Stimulated activated effector memory CD8-positive, alpha-beta T cell treated with anti-CD3 and anti-CD28 coated beads, Interleukin-12 subunit alpha, Interleukin-12 subunit beta, amount 100 ng/mL, for 72 hours (primary cell): ENCODE measurements around the gene OR1F1.
A peak's percentile ranks its signal among the peaks of the same experiment; 100 is the strongest.
"Not testable (repeated sequence)": the region's sequence is repeated elsewhere in the genome, so short reads cannot be mapped to it uniquely, and the experiment has no call there.

Experiments used
- ATAC-seq: fragments of 150-1000 bp; cut with Tn5 transposase; 2 replicates; pipeline ENCODE4 v1.10.0; 2021
- DNase-seq, 2 donors: peaks; one replicate each; pipeline ENCODE4 v3.0.0; 2021 to 2022; ENCODE audit warnings: low spot score in 2 of 2
- H3K27ac Mint-ChIP-seq: one replicate; pipeline ENCODE4 v1.8.0; 2022; ENCODE audit warnings: mild to moderate bottlenecking, mixed read lengths
- H3K36me3 Mint-ChIP-seq: one replicate; pipeline ENCODE4 v1.8.0; 2022; ENCODE audit warnings: mild to moderate bottlenecking, mixed read lengths
- H3K4me1 Mint-ChIP-seq: one replicate; pipeline ENCODE4 v1.8.0; 2022; ENCODE audit warnings: mixed read lengths
- H3K4me3 Mint-ChIP-seq: one replicate; pipeline ENCODE4 v1.8.0; 2022; ENCODE audit warnings: mild to moderate bottlenecking, mixed read lengths
- H3K9me3 Mint-ChIP-seq: one replicate; pipeline ENCODE4 v1.8.0; 2022; ENCODE audit warnings: mixed read lengths

OR1F1 gene

GRCh38 chr16:3187798-3188674 is at the start of gene OR1F1:
Gene OR1F1, plus strand, starts transcription at chr16:3188204.
- DNase-seq (peak in 1 of 2 donors; percentile 83), ATAC-seq (peak; percentile 81)
- H3K27ac Mint-ChIP-seq, result peak within 1 kb of the TSS; percentile 94
- no peaks in the 10 kb centered on the region for H3K9me3 Mint-ChIP-seq
- peak within 1 kb of the TSS; percentile 78 for H3K4me3 Mint-ChIP-seq
- peaks cover 55% of the 10 kb centered on the region for H3K36me3 Mint-ChIP-seq
- H3K4me1 Mint-ChIP-seq, result peaks cover 63% of the 10 kb centered on the region

GRCh38 chr16:3138342-3138741 is 49.7 kb upstream of the OR1F1 start:
- Mint-ChIP-seq H3K36me3 (peaks cover 39% of the 10 kb centered on the region), H3K4me1 (peaks cover 24% of the 10 kb centered on the region), H3K4me3 (no peak overlapping the region), H3K27ac (no peak overlapping the region), H3K9me3 (no peaks in the 10 kb centered on the region)
- ATAC-seq (no peak), DNase-seq (no peak)

GRCh38 chr16:3138823-3139426 is 49.1 kb upstream of the OR1F1 start:
- Mint-ChIP-seq H3K4me3 (no peak overlapping the region), H3K9me3 (no peaks in the 10 kb centered on the region), H3K27ac (no peak overlapping the region), H3K36me3 (peaks cover 39% of the 10 kb centered on the region), H3K4me1 (peaks cover 24% of the 10 kb centered on the region)
- no peak for ATAC-seq
- no peak for DNase-seq

DNA sequence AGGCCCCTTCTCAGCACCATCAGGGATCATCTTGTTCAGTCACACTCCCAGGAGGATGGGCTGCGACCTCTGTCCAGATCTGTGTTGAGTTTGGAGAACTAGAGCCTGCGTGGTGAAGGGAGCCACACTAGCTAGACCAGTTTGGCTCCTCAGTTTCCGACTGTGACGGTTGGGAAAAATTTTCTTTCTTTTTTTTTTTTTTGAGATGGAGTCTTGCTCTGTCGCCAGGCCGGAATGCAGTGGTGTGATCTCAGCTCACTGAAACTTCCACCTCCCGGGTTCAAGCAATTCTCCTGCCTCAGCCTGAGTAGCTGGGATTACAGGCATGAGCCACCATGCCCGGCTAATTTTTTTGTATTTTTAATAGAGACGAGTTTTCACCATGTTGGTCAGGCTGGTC is 48.4 kb upstream of the OR1F1 start:
- not testable (repeated sequence) for H3K27ac Mint-ChIP-seq, ATAC-seq, H3K9me3 Mint-ChIP-seq, DNase-seq, H3K4me3 Mint-ChIP-seq
- H3K36me3 Mint-ChIP-seq, result peaks cover 36% of the 10 kb centered on the region
- H3K4me1 Mint-ChIP-seq, result peaks cover 24% of the 10 kb centered on the region

DNA sequence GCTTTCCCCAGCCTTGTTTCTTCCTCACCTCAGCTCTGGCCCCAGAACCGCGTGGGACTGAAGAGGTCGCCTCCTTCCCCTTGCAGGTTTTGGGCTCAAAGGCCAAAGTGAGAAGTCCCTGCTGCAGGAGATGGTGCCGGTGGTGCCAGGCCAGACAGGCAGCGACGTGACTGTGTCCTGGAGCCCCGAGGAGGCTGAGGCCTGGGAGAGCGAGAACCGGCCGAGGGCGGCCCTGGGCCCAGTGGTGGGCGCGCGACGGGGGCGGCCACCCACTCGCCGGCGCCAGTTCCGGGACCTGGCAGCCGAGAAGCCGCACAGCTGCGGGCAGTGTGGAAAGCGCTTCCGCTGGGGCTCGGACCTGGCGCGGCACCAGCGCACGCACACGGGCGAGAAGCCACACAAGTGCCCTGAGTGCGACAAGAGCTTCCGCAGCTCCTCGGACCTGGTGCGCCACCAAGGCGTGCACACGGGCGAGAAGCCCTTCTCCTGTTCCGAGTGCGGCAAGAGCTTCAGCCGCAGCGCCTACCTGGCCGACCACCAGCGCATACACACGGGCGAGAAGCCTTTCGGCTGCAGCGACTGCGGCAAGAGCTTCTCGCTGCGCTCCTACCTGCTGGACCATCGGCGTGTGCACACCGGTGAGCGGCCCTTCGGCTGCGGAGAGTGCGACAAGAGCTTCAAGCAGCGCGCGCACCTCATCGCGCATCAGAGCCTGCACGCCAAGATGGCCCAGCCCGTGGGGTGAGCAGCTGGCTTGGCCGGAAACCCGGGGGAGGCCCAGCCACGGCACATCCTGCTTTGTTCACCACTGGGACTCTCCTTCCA is 47.2 kb upstream of the OR1F1 start:
- DNase-seq, result no peak
- Mint-ChIP-seq H3K36me3 (peaks cover 31% of the 10 kb centered on the region), H3K4me3 (no peak overlapping the region), H3K4me1 (peaks cover 18% of the 10 kb centered on the region), H3K27ac (no peak overlapping the region), H3K9me3 (no peaks in the 10 kb centered on the region)
- no peak for ATAC-seq

DNA sequence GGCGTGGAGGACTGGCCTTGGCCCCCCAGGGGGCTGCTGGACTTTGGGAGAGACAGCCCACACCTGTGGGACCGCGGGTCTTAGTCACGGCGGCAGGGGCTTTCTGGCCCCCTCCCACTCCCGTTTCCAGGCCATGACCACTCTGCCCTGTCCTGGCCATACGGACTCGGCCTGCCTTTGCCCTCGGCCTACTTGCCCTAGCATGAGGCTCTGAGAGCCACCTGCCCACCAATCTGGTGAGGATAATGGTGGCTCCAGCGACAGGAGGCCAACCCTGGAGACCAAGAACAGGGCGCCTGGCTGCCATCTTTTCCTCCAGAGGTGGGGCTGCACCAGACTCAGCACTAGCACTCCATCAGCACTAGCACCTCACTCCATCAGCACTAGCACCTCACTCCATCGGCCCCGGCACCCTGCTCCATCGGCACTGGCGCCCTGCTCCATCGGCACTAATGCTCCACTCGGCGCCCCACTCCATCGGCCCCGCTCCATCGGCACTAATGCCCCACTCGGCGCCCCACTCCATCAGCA is 46.2 kb upstream of the OR1F1 start:
- Mint-ChIP-seq H3K27ac (peak overlapping the region; percentile 21), H3K4me3 (no peak overlapping the region), H3K36me3 (peaks cover 31% of the 10 kb centered on the region), H3K9me3 (no peaks in the 10 kb centered on the region), H3K4me1 (peaks cover 14% of the 10 kb centered on the region)
- ATAC-seq (no peak), DNase-seq (no peak)

DNA sequence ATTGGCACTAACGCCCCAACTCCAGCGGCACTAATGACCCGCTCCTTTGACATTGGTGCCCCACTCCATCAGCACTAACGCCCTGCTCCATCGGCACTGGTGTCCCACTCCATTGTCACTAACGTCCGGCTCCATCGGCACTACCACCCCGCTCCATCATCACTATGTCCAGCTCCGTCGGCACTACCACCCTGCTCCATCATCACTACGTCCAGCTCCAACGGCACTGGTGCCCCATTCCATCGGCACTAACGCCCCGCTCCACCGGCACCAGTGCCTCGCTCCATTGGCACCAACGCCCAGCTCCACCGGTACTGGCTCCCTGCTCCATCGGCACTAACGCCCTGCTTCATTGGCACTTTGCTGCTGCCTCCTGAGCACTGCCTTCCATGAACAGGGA is 45.7 kb upstream of the OR1F1 start:
- ATAC-seq (no peak), DNase-seq (no peak)
- H3K9me3 Mint-ChIP-seq, result no peaks in the 10 kb centered on the region
- H3K36me3 Mint-ChIP-seq, result peaks cover 31% of the 10 kb centered on the region
- H3K27ac Mint-ChIP-seq, result peak overlapping the region; percentile 21
- peaks cover 9% of the 10 kb centered on the region for H3K4me1 Mint-ChIP-seq
- no peak overlapping the region for H3K4me3 Mint-ChIP-seq

- H3K4me1 Mint-ChIP-seq, result peaks cover 7% of the 10 kb centered on the region
- no peaks in the 10 kb centered on the region for H3K9me3 Mint-ChIP-seq
- H3K27ac Mint-ChIP-seq, result peak overlapping the region; percentile 21
- peaks cover 31% of the 10 kb centered on the region for H3K36me3 Mint-ChIP-seq
- no peak overlapping the region for H3K4me3 Mint-ChIP-seq
- DNase-seq (no peak), ATAC-seq (no peak)
These were observed 45.2 kb upstream of the OR1F1 start for GRCh38 chr16:3142770-3143169.

DNA sequence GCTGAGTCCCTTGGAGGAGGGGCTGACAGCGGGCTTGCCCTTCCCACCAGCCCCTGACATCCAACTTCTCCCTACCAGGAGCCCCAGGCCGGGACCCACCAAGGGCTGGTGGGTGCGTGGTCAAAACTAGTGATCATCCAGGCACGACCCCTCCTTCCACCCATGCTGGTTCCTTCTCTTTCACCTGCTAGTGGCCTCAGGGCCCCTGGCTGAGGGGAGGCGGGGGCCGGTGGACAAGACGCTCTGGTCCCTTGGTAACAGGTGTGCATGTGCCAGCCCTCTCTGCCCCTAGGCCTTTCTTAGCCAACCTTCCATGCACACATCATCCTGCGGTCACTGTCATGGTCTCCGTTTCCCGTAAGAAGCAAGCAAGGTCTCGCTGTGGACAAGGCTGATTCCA is 44.8 kb upstream of the OR1F1 start:
- Mint-ChIP-seq H3K4me1 (peaks cover 7% of the 10 kb centered on the region), H3K36me3 (peaks cover 31% of the 10 kb centered on the region), H3K4me3 (no peak overlapping the region), H3K27ac (no peak overlapping the region), H3K9me3 (no peaks in the 10 kb centered on the region)
- no peak for DNase-seq
- ATAC-seq, result no peak

DNA sequence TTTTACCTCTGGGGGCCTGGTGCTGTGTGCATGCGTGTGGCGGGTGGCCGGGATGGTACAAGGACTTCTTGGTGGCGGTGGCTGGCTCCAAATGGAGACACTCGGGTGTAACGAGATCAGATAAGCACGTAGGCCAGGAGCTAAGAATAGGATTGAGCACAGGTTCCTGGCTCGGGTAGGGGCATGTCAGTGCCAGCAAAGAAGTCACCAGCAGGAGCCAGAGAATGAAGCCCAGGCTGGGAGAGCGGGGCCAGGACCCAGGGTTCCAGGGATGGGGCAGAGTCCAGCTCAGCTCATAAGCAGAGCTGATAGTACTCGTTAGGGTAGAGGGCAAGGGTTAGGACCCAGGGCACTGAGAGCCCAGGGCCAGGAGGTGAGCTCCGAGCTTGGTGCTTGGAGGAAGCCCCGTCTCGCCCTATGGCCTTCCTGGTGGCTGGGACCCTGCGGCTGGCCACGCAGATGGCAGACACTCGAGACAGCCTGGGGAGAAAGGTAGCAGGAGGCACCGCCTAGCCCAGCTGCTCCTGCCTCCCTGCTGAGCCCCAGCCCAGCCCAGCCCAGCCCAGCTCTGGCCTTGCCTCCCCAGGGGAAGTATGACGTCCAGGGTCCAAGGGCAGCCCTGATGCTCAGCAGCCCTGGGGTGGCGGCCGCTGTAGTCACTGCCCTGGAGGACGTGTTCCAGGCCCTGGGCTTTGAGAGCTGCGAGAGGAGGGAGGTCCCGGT is 44.2 kb upstream of the OR1F1 start:
- Mint-ChIP-seq H3K27ac (no peak overlapping the region), H3K36me3 (peaks cover 29% of the 10 kb centered on the region), H3K4me1 (peaks cover 7% of the 10 kb centered on the region), H3K4me3 (no peak overlapping the region), H3K9me3 (no peaks in the 10 kb centered on the region)
- DNase-seq (no peak), ATAC-seq (no peak)

- Mint-ChIP-seq H3K4me3 (no peak overlapping the region), H3K4me1 (peaks cover 14% of the 10 kb centered on the region)
These were observed 43.6 kb upstream of the OR1F1 start for GRCh38 chr16:3144321-3144983.

GRCh38 chr16:3145151-3145550 is 42.9 kb upstream of the OR1F1 start:
- ATAC-seq (no peak), DNase-seq (no peak)
- Mint-ChIP-seq H3K4me3 (no peak overlapping the region), H3K9me3 (no peaks in the 10 kb centered on the region), H3K4me1 (peaks cover 21% of the 10 kb centered on the region), H3K36me3 (peaks cover 23% of the 10 kb centered on the region), H3K27ac (peak overlapping the region; percentile 43)

More at GRCh38 chr16:3144321-3144983, 43.6 kb upstream of the OR1F1 start:
- no peak for DNase-seq
- H3K27ac Mint-ChIP-seq, result no peak overlapping the region
- ATAC-seq, result no peak
- no peaks in the 10 kb centered on the region for H3K9me3 Mint-ChIP-seq
- peaks cover 23% of the 10 kb centered on the region for H3K36me3 Mint-ChIP-seq

DNA sequence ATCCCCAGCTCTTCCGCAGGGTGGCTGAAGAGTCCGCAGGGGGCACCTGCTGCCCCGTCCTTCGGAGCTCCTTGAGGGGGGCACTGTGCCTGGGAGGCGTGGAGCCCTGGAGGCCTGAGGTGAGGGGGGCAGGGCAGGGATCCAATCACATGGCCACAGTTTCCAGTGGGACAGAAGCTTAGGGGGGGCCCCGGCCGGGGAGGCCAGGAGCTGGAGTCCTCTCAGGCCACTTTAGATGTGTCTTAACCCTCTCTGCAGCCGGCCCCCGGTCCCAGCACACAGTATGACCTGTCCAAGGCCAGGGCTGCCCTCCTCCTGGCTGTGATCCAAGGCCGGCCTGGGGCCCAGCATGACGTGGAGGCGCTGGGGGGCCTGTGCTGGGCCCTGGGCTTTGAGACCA is 42.3 kb upstream of the OR1F1 start:
- Mint-ChIP-seq H3K9me3 (no peaks in the 10 kb centered on the region), H3K36me3 (peaks cover 28% of the 10 kb centered on the region), H3K27ac (peak overlapping the region; percentile 43), H3K4me1 (peaks cover 26% of the 10 kb centered on the region), H3K4me3 (no peak overlapping the region)
- ATAC-seq, result no peak
- no peak for DNase-seq

DNA sequence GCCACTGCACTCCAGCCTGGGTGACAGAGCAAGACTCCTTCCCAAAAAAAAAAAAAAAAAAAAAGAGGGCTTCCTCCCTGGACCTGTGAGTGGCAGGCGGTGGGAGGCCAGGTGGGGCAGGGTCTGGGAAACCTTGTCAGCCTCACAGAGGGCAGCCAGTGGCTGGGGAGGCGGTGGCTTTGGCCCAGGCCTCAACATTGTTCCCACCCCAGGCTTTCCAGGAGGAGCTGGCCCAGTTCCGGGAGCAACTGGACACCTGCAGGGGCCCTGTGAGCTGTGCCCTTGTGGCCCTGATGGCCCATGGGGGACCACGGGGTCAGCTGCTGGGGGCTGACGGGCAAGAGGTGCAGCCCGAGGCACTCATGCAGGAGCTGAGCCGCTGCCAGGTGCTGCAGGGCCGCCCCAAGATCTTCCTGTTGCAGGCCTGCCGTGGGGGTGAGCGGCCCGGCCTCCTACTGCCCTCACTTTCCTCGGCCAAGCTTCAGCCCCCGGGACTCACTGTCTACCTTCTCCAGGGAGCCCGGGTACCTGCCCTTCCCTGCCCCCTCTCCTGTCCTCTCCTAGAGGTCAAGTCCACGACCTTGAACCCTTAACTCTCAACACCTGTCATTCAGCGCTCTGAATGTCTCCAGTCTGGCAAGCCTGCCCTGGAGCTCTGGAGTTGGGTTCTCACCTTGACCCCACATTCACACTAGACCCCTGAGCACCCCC is 40.8 kb upstream of the OR1F1 start:
- Mint-ChIP-seq H3K36me3 (peaks cover 32% of the 10 kb centered on the region), H3K4me1 (peaks cover 34% of the 10 kb centered on the region), H3K4me3 (no peak overlapping the region), H3K27ac (no peak overlapping the region), H3K9me3 (no peaks in the 10 kb centered on the region)
- DNase-seq (no peak), ATAC-seq (no peak)
